Prostate gland (tissue), 2 donors: ENCODE results near the gene TACC2.

Source experiments
- POLR2A ChIP-seq: fragments of 450-650 bp; IDR thresholded peaks from one replicate; pipeline ENCODE4 v1.6.1; 2016; ENCODE audit warnings: antibody characterized with exemption, mild to moderate bottlenecking
- TF ChIP-seq, protein P1 (sequence below), 4 experiments: fragments of 200-600 bp in 2 of 4; fragments of 450-650 bp in 2 of 4; sonication (generic) in 2 of 4; IDR thresholded peaks; 1 replicate in 3 of 4; 2 replicates in 1 of 4; pipeline ENCODE4 v1.5.1; 2016 to 2019; ENCODE audit warnings: antibody characterized with exemption in 4 of 4, mild to moderate bottlenecking in 2 of 4, moderate library complexity in 2 of 4

DNA sequence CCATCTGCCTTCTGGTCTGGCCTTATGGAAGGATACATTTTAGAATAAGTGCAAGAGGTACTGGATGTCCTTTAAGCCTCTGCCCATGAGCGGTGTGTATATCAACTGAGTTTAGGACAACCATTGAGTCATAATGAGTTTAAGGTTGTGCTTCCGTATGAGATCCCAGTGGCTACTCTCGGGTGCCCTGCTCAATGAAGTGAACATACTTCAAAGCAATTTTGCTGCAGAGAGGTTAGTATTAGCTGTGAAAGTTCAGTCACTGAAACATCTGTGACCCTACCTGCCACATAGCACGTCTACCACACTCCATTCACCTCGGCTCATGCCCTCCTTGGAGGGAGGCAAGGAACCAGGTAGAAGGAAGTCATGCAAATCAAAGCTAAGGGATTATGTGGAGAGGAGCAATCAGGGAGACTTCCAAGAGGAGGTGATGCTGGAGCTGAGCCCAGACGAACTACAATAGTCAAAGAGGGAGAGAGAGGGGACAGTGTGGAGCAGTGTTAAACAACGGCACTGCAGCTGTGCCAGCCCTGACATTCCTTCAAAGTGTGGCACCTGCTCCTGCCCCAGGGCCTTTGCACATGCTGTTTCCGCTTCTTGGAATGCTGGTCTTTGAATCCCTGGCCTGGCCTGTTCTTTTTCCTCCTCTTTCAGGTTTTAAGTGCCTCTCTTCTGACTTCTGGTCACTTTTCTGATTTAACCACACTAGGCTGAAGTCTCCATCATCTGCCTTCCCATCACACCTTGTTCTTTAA, 307.6 kb downstream of the TACC2 start:
- TF ChIP-seq, protein P1, sequence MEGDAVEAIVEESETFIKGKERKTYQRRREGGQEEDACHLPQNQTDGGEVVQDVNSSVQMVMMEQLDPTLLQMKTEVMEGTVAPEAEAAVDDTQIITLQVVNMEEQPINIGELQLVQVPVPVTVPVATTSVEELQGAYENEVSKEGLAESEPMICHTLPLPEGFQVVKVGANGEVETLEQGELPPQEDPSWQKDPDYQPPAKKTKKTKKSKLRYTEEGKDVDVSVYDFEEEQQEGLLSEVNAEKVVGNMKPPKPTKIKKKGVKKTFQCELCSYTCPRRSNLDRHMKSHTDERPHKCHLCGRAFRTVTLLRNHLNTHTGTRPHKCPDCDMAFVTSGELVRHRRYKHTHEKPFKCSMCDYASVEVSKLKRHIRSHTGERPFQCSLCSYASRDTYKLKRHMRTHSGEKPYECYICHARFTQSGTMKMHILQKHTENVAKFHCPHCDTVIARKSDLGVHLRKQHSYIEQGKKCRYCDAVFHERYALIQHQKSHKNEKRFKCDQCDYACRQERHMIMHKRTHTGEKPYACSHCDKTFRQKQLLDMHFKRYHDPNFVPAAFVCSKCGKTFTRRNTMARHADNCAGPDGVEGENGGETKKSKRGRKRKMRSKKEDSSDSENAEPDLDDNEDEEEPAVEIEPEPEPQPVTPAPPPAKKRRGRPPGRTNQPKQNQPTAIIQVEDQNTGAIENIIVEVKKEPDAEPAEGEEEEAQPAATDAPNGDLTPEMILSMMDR (IDR thresholded peaks at IDR 0.05), result no peak
- TF ChIP-seq POLR2A, result no peak
